Occipital lobe (tissue), 2 donors: ENCODE data around the gene GOLM1. TPM values are rescaled to one million over a fixed set of nuclear protein-coding genes. Genes with fewer than 3 reads are reported as not detected.
"Not testable (repeated sequence)": the region's sequence is repeated elsewhere in the genome, so short reads cannot be mapped to it uniquely, and the experiment has no call there.

Experiments used
- DNase-seq: peaks from one replicate; lab custom pipeline; 2025; lab: John Stamatoyannopoulos, UW
- total RNA-seq: library from RNA; depleted of rRNA; stranded (reverse); fragments of >200 nt; gene quantifications from one replicate; pipeline ENCODE4 v1.2.3, GENCODE V29; 2014

The GOLM1 gene, protein sequence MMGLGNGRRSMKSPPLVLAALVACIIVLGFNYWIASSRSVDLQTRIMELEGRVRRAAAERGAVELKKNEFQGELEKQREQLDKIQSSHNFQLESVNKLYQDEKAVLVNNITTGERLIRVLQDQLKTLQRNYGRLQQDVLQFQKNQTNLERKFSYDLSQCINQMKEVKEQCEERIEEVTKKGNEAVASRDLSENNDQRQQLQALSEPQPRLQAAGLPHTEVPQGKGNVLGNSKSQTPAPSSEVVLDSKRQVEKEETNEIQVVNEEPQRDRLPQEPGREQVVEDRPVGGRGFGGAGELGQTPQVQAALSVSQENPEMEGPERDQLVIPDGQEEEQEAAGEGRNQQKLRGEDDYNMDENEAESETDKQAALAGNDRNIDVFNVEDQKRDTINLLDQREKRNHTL
- total RNA-seq = 75.5 TPM

GRCh38 chr9:86098824-86099700 is at the start of gene GOLM1:
GOLM1 (minus strand) TSS chr9:86099558; CDS start chr9:86079320, 20,238 bp downstream.
- no peak for DNase-seq

DNA sequence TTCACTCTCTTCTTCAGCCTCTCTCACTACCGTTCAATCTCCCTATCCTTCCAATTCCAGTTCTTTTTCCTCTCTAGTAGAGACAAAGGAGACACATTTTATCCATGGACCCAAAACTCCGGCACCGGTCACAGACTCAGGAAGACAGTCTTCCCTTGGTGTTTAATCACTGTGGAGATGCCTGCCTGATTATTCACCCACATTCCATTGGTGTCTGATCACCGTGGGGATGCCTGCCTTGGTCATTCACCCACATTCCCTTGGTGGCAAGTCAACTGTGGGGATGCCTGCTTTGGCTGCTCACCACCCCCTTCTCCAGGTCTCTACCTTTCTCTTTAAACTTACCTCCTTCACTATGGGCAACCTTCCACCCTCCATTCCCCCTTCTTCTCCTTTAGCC is 47.3 kb upstream of the GOLM1 start:
- DNase-seq = not testable (repeated sequence)

DNA sequence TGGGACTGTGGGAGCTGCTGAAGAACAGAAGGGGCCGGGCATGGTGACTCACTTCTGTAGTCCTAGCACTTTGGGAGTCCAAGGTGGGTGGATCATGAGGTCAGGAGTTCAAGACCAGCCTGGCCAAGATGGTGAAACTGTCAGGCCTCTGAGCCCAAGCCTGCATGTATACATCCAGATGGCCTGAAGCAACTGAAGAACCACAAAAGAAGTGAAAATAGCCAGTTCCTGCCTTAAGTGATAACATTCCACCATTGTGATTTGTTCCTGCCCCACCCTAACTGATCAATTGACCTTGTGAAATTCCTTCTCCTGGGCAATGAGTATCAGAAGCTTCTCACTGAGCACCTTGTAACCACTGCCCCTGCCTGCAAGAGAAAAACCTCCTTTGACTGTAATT is 46.6 kb upstream of the GOLM1 start:
- not testable (repeated sequence) for DNase-seq

DNA sequence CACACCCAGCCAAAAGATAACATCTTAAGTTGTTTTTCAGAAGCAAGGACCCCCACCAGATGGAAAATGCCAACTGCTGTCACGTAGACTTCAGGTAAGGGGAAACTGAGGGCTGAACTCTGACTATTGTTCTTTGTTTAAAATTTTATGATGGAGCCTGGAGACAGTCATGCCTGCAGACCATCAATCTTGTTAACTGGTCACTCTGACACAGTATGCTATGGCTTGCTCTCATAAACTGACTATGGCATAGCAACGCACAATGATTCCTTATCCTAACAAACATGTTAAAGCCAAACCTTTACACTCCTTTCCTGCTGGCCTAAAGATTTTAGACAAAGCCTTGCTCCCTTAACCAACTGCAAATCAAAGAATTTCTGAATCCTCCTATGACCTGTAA is 43.6 kb upstream of the GOLM1 start:
- DNase-seq = no peak

GRCh38 chr9:86141843-86142242 is 42.5 kb upstream of the GOLM1 start:
- no peak for DNase-seq

DNA sequence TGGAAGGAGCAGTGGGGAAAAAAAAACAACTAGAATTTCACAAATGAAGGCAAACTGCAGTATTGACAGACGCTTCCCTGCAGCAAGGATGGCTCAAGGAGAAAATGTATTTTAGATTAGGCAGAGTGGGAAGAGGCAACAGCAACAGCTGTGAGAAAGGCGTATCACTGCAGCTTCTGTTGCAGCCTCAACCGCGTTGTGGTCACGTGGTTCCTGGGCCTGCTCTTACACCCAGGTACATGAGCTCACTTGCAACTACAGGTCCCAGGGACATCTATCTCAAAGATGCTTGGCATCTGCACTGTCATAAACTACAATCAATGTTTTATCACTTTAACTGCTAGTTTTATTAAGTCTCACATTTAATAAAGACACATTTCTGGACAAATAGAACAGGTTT is 36.0 kb upstream of the GOLM1 start:
- DNase-seq = no peak

GRCh38 chr9:86134361-86134760 is 35.0 kb upstream of the GOLM1 start:
- DNase-seq = no peak

- no peak for DNase-seq
These were observed 29.0 kb upstream of the GOLM1 start for GRCh38 chr9:86128235-86128822.

GRCh38 chr9:86126998-86127972 is 27.9 kb upstream of the GOLM1 start:
- peak; percentile 30 for DNase-seq

DNA sequence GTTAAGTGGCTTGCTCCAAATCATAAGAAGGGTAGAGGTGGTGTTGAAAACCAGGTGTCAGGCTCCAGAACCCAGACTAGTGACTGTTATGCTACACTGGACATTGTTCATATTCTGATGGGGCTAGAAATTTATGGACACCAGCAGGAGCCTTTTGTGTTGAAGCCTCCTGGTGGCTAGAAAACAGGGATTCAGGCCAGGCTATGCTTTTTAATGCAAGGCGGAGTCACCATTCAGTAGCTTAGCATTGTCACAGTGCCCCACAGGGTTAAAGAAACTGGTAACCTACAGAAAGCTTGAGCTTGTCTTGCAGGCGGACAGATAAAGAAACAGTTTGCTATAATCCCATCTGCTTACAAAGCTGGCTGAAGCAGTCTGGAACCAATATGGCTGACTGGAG is 23.0 kb upstream of the GOLM1 start:
- no peak for DNase-seq

- no peak for DNase-seq
These were observed 20.1 kb upstream of the GOLM1 start for GRCh38 chr9:86119457-86119856.

DNA sequence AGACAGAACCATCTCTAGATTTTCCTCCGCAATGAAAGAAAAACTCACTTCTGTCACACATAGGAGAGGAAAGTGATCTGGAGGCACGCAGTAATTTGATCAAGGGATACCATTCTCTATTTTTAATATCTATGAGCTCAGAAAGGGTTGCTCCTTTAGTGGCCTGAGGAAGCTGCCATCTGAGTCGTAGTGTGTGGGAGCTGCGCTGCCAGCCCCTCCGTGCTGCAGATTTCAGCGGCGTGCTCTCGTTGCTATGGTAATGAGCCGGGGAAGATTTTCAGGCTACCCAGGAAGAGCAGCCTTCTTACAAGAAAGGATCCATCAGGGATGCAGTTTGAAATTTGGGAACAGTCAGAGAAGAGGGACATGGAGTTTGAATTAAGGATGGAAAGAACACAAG is 17.1 kb upstream of the GOLM1 start:
- DNase-seq = no peak

- DNase-seq = no peak
These were observed 16.5 kb upstream of the GOLM1 start for GRCh38 chr9:86115886-86116285.

DNA sequence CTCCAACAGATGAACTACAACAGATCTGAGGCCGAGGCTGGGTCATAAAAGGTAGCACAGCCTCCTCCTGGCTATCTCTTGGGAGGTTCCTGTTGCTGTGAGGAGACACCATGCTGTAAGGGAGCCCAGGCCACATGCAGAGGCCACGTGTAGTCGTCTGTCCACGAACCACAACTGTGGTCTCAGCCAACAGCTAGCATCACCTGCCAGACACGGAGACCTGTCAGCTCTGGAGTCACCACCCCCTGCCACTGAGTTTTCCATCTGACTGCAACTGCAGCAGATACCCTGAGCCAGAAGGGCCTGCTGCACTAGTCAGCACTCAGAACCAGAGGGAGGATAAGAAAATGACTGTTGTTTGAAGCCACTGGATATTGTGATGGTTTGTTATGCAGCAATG is 12.7 kb upstream of the GOLM1 start:
- DNase-seq = no peak

- DNase-seq = no peak
These were observed 3.3 kb upstream of the GOLM1 start for GRCh38 chr9:86102626-86103025.

- DNase-seq = no peak
These were observed 475 bp upstream of the GOLM1 start for GRCh38 chr9:86099701-86100364.

GRCh38 chr9:86097510-86098224 is 1.7 kb downstream of the GOLM1 start:
- no peak for DNase-seq

DNA sequence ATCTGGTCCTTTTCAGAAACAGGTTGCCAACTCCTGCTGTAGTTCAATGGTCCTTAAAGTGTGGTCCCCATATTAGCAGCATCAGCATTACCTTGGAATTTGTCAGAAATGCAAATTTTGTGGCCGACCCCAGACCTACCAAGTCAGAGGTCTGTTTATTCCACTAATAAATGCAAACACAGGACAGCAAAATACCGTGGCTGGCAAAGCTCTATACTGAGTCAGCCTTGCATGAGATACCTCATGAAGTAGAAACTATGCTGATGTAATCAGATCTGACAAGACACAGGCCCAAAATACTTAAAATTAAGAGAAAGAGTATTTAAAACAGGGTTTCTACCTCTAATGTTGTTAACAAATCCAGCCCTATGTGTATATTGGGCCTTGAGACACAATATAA is 3.0 kb downstream of the GOLM1 start:
- DNase-seq = no peak

GRCh38 chr9:86093788-86094555 is 5.4 kb downstream of the GOLM1 start:
- DNase-seq = no peak
